Brain microvascular endothelial cell (primary cell): Measurements from ENCODE around the gene SIAE.

Experiments
- DNase-seq: peaks from one replicate; pipeline ENCODE4 v3.0.0-alpha.2; 2020
- H3K27ac ChIP-seq: fragments of 250-450 bp; sonication (Bioruptor Pico); 2 replicates; pipeline ENCODE4 v1.5.1; 2020; ENCODE audit warnings: mild to moderate bottlenecking, moderate library complexity
- H3K27me3 ChIP-seq: fragments of 250-450 bp; sonication (Bioruptor Pico); replicated peaks from 2 replicates; pipeline ENCODE4 v1.5.1; 2020; ENCODE audit warnings: mild to moderate bottlenecking
- H3K36me3 ChIP-seq: fragments of 250-450 bp; sonication (Bioruptor Pico); replicated peaks from 2 replicates; pipeline ENCODE4 v1.5.1; 2020; ENCODE audit warnings: mild to moderate bottlenecking
- H3K4me3 ChIP-seq: 2 replicates; pipeline ENCODE4 v1.5.1; 2011; ENCODE audit warnings: low read depth, mild to moderate bottlenecking, control low read depth, low read length, moderate library complexity
- CTCF ChIP-seq: IDR thresholded peaks from 2 replicates; pipeline ENCODE4 v1.5.1; 2011; ENCODE audit warnings: low read depth, mild to moderate bottlenecking, moderate library complexity, low read length, control low read depth, inconsistent platforms; ENCODE audit errors: missing control alignments
- in situ Hi-C: cut with HindIII; loops from 2 replicates; pipeline ENCODE4 v1.10.0; 2017; ENCODE audit warnings: low sequenced_read_pairs, low pct_ligation_motif_present

Gene SIAE

GRCh38 chr11:124629961-124630360 lies 43.6 kb downstream of the SIAE start:
- H3K36me3 ChIP-seq, result peaks cover 63% of the 10 kb centered on the region
- no peak for DNase-seq
- H3K4me3 ChIP-seq, result no peak overlapping the region
- no peak for TF ChIP-seq CTCF
- no peak overlapping the region for H3K27ac ChIP-seq
- in situ Hi-C loops, result no loop called here
- no peaks in the 10 kb centered on the region for H3K27me3 ChIP-seq

- no peak for DNase-seq
- no peak for TF ChIP-seq CTCF
- peaks cover 51% of the 10 kb centered on the region for H3K36me3 ChIP-seq
- no peak overlapping the region for H3K27ac ChIP-seq
- no peak overlapping the region for H3K4me3 ChIP-seq
- in situ Hi-C loops, result no loop called here
- H3K27me3 ChIP-seq, result no peaks in the 10 kb centered on the region
These were observed 46.0 kb downstream of the SIAE start for GRCh38 chr11:124627546-124627945.

- no peaks in the 10 kb centered on the region for H3K27me3 ChIP-seq
These were observed 47.9 kb downstream of the SIAE start for GRCh38 chr11:124625504-124626168.

GRCh38 chr11:124623861-124624525 lies 49.5 kb downstream of the SIAE start:
- no peak for TF ChIP-seq CTCF
- DNase-seq, result no peak
- Histone ChIP-seq H3K27me3 (no peaks in the 10 kb centered on the region), H3K27ac (peak overlapping the region; percentile 98), H3K4me3 (peak overlapping the region; percentile 88), H3K36me3 (peaks cover 26% of the 10 kb centered on the region)
- in situ Hi-C loops, result no loop called here

More at GRCh38 chr11:124625504-124626168, 47.9 kb downstream of the SIAE start:
- in situ Hi-C loops, result no loop called here
- no peak for DNase-seq
- TF ChIP-seq CTCF, result no peak
- Histone ChIP-seq H3K27ac (no peak overlapping the region), H3K36me3 (peaks cover 32% of the 10 kb centered on the region), H3K4me3 (no peak overlapping the region)

- Histone ChIP-seq H3K27me3 (no peaks in the 10 kb centered on the region), H3K27ac (peak within 1 kb of the TSS; percentile 98), H3K36me3 (peaks cover 22% of the 10 kb centered on the region), H3K4me3 (peak within 1 kb of the TSS; percentile 88)
- in situ Hi-C loops, result no loop called here
- no peak for TF ChIP-seq CTCF
- peak; percentile 84 for DNase-seq
These were observed 50.7 kb downstream of the SIAE start, which contains the start of gene TBRG1 for GRCh38 chr11:124622531-124623451. TSS of gene TBRG1 (plus strand) at chr11:124622864. CDS start at chr11:124623084, 220 bp downstream.
